IMR-90 (cell line): Measurements from ENCODE around the gene BCAS2. TPM values are rescaled to one million over a fixed set of nuclear protein-coding genes. Genes with fewer than 3 reads are reported as not detected.

Source experiments
- polyA plus RNA-seq, 3 experiments: library from polyadenylated mRNA; depleted of rRNA; stranded (reverse); fragments of >200 nt; gene quantifications; 2 replicates each; pipeline ENCODE4 v1.2.3, GENCODE V29; 2012; ENCODE audit warnings: low replicate concordance in 1 of 3
- total RNA-seq: library from RNA; depleted of rRNA; stranded (reverse); fragments of >200 nt; gene quantifications from 2 replicates; pipeline ENCODE4 v1.2.3, GENCODE V29; 2012; rRNA removed

The BCAS2 gene
- total and polyA plus RNA-seq, 2 of the 4 experiments (the other 2 are of a cell fraction) = 15.4 to 23.1 TPM

Other genes starting within 250 kb of the BCAS2 start
- 40.0 and 40.1 TPM in 2 replicates for gene TRIM33, start 70.4 kb downstream of the BCAS2 start, total RNA-seq
- gene TRIM33, start 70.4 kb downstream of the BCAS2 start, polyA plus RNA-seq (2012; rRNA removed) = 9.2 and 9.5 TPM in 2 replicates
- 2.2 and 3.1 TPM in 2 replicates for gene DENND2C, start 88.4 kb upstream of the BCAS2 start, total RNA-seq
- 0.53 and 0.58 TPM in 2 replicates for gene DENND2C, start 88.4 kb upstream of the BCAS2 start, polyA plus RNA-seq (2012; rRNA removed)
- gene AMPD1, start 113.9 kb upstream of the BCAS2 start, total RNA-seq = not detected in 2 replicates
- not detected in 2 replicates for gene AMPD1, start 113.9 kb upstream of the BCAS2 start, polyA plus RNA-seq (2012; rRNA removed)
- gene NRAS, start 135.2 kb upstream of the BCAS2 start, total RNA-seq = 85.9 and 110 TPM in 2 replicates
- gene NRAS, start 135.2 kb upstream of the BCAS2 start, polyA plus RNA-seq (2012; rRNA removed) = 22.3 and 27.4 TPM in 2 replicates
- gene CSDE1, start 176.4 kb upstream of the BCAS2 start, total RNA-seq = 879 and 2,287 TPM in 2 replicates
- 162 and 190 TPM in 2 replicates for gene CSDE1, start 176.4 kb upstream of the BCAS2 start, polyA plus RNA-seq (2012; rRNA removed)
- 49.1 and 59.4 TPM in 2 replicates for gene SIKE1, start 199.1 kb upstream of the BCAS2 start, total RNA-seq
- gene SIKE1, start 199.1 kb upstream of the BCAS2 start, polyA plus RNA-seq (2012; rRNA removed) = 20.9 and 24.2 TPM in 2 replicates